Stimulated activated naive B cell treated with anti-CD40 and anti-IgM and Interleukin-4, amounts not matched to agents 10 μg/mL and 1 μg/mL and 100 μg/mL, for 72 hours (primary cell): Measurements from ENCODE around the gene ONECUT1.
A peak's percentile ranks its signal among the peaks of the same experiment; 100 is the strongest.
"Not testable (repeated sequence)": the region's sequence is repeated elsewhere in the genome, so short reads cannot be mapped to it uniquely, and the experiment has no call there.

Source experiments
- ATAC-seq, 2 donors: fragments of 150-1000 bp; cut with Tn5 transposase; replicated peaks; 2 replicates each; pipeline ENCODE4 v1.10.0; 2021; ENCODE audit warnings: moderate library complexity in 1 of 2
- DNase-seq: peaks from one replicate; pipeline ENCODE4 v3.0.0; 2021
- H3K27ac Mint-ChIP-seq: one replicate; pipeline ENCODE4 v1.8.0; 2022; ENCODE audit warnings: mild to moderate bottlenecking, mixed read lengths
- H3K27me3 Mint-ChIP-seq, 2 donors: one replicate each; pipeline ENCODE4 v1.8.0; 2022; ENCODE audit warnings: mixed read lengths in 2 of 2
- H3K36me3 Mint-ChIP-seq, 2 donors: one replicate each; pipeline ENCODE4 v1.8.0; 2022; ENCODE audit warnings: mixed read lengths in 2 of 2, mild to moderate bottlenecking in 1 of 2
- H3K4me1 Mint-ChIP-seq, 2 donors: one replicate each; pipeline ENCODE4 v1.8.0; 2022; ENCODE audit warnings: mixed read lengths in 2 of 2, mild to moderate bottlenecking in 1 of 2
- H3K4me3 Mint-ChIP-seq, 2 donors: one replicate each; pipeline ENCODE4 v1.8.0; 2022; ENCODE audit warnings: mild to moderate bottlenecking in 2 of 2, mixed read lengths in 2 of 2, moderate library complexity in 1 of 2
- H3K9me3 Mint-ChIP-seq, 2 donors: one replicate each; pipeline ENCODE4 v1.8.0; 2022; ENCODE audit warnings: mixed read lengths in 2 of 2, mild to moderate bottlenecking in 1 of 2

Gene ONECUT1

GRCh38 chr15:52790169-52790708 is at the start of gene ONECUT1:
Gene ONECUT1 (minus strand): TSS chr15:52790336. CDS start chr15:52789884, 452 bp downstream.
- Mint-ChIP-seq H3K27me3 (peaks cover 73 to 98% of the 10 kb centered on the region in 2 donors), H3K27ac (peak within 1 kb of the TSS; percentile 81)

GRCh38 chr15:52834379-52834778 is 44.2 kb upstream of the ONECUT1 start:
- Mint-ChIP-seq H3K4me1 (no peaks in the 10 kb centered on the region), H3K9me3 (peaks cover 2 to 3% of the 10 kb centered on the region in 2 donors), H3K4me3 (no peak overlapping the region), H3K36me3 (no peaks in the 10 kb centered on the region), H3K27ac (no peak overlapping the region), H3K27me3 (peaks cover 0 to 18% of the 10 kb centered on the region in 2 donors)
- DNase-seq (no peak), ATAC-seq (no peak)

More at GRCh38 chr15:52790169-52790708, at the start of gene ONECUT1:
- H3K9me3 Mint-ChIP-seq, result peaks cover 0 to 8% of the 10 kb centered on the region in 2 donors
- DNase-seq (peak; percentile 55), ATAC-seq (peak; percentile 76 to 86)
- H3K36me3 Mint-ChIP-seq, result peaks cover 0 to 6% of the 10 kb centered on the region in 2 donors
- H3K4me3 Mint-ChIP-seq, result peak within 1 kb of the TSS; percentile 80 to 83
- peaks cover 28 to 58% of the 10 kb centered on the region in 2 donors for H3K4me1 Mint-ChIP-seq

- ATAC-seq, H3K4me1 Mint-ChIP-seq, H3K36me3 Mint-ChIP-seq, H3K4me3 Mint-ChIP-seq, H3K27ac Mint-ChIP-seq, DNase-seq, H3K9me3 Mint-ChIP-seq: not testable (repeated sequence)
- H3K27me3 Mint-ChIP-seq, result peaks cover 39 to 56% of the 10 kb centered on the region in 2 donors
These were observed 34.2 kb upstream of the ONECUT1 start for GRCh38 chr15:52824169-52824942.

- peaks cover 49 to 66% of the 10 kb centered on the region in 2 donors for H3K27me3 Mint-ChIP-seq
- no peak overlapping the region for H3K4me3 Mint-ChIP-seq
- no peak overlapping the region for H3K27ac Mint-ChIP-seq
- H3K9me3 Mint-ChIP-seq, result peaks cover 0 to 2% of the 10 kb centered on the region in 2 donors
- H3K4me1 Mint-ChIP-seq, result no peaks in the 10 kb centered on the region
- ATAC-seq (no peak), DNase-seq (no peak)
- peaks cover 1 to 6% of the 10 kb centered on the region in 2 donors for H3K36me3 Mint-ChIP-seq
These were observed 32.3 kb upstream of the ONECUT1 start for GRCh38 chr15:52822475-52822874.

GRCh38 chr15:52819253-52819652 is 29.1 kb upstream of the ONECUT1 start:
- Mint-ChIP-seq H3K9me3 (peaks cover 0 to 5% of the 10 kb centered on the region in 2 donors), H3K4me3 (no peak overlapping the region), H3K27ac (no peak overlapping the region), H3K27me3 (peaks cover 51 to 66% of the 10 kb centered on the region in 2 donors), H3K4me1 (no peaks in the 10 kb centered on the region), H3K36me3 (peaks cover 1 to 9% of the 10 kb centered on the region in 2 donors)
- DNase-seq (no peak), ATAC-seq (no peak)

GRCh38 chr15:52815899-52816298 is 25.8 kb upstream of the ONECUT1 start:
- not testable (repeated sequence) for ATAC-seq, H3K4me3 Mint-ChIP-seq, H3K9me3 Mint-ChIP-seq

GRCh38 chr15:52808996-52809395 is 18.9 kb upstream of the ONECUT1 start:
- H3K4me1 Mint-ChIP-seq, result peaks cover 7 to 16% of the 10 kb centered on the region in 2 donors
- no peak overlapping the region for H3K4me3 Mint-ChIP-seq
- ATAC-seq (no peak), DNase-seq (no peak)
- H3K9me3 Mint-ChIP-seq, result no peaks in the 10 kb centered on the region
- H3K27ac Mint-ChIP-seq, result no peak overlapping the region
- H3K27me3 Mint-ChIP-seq, result peaks cover 38 to 52% of the 10 kb centered on the region in 2 donors
- H3K36me3 Mint-ChIP-seq, result no peaks in the 10 kb centered on the region

More at GRCh38 chr15:52815899-52816298, 25.8 kb upstream of the ONECUT1 start:
- H3K36me3 Mint-ChIP-seq, H3K27ac Mint-ChIP-seq, DNase-seq, H3K4me1 Mint-ChIP-seq: not testable (repeated sequence)
- H3K27me3 Mint-ChIP-seq, result peaks cover 46 to 49% of the 10 kb centered on the region in 2 donors

- no peaks in the 10 kb centered on the region for H3K36me3 Mint-ChIP-seq
- H3K27me3 Mint-ChIP-seq, result peaks cover 41 to 55% of the 10 kb centered on the region in 2 donors
- peaks cover 9 to 18% of the 10 kb centered on the region in 2 donors for H3K4me1 Mint-ChIP-seq
- H3K9me3 Mint-ChIP-seq, result no peaks in the 10 kb centered on the region
- H3K4me3 Mint-ChIP-seq, result no peak overlapping the region
- no peak for ATAC-seq
- no peak overlapping the region for H3K27ac Mint-ChIP-seq
- no peak for DNase-seq
These were observed 18.3 kb upstream of the ONECUT1 start for GRCh38 chr15:52808441-52808840.

- H3K27me3 Mint-ChIP-seq, result peaks cover 58 to 77% of the 10 kb centered on the region in 2 donors
- H3K36me3 Mint-ChIP-seq, result no peaks in the 10 kb centered on the region
- H3K4me1 Mint-ChIP-seq, result peaks cover 14 to 23% of the 10 kb centered on the region in 2 donors
- H3K9me3 Mint-ChIP-seq, result peaks cover 0 to 5% of the 10 kb centered on the region in 2 donors
- peak overlapping the region in 1 of 2 donors; percentile 68 for H3K4me3 Mint-ChIP-seq
- H3K27ac Mint-ChIP-seq, result no peak overlapping the region
- ATAC-seq (no peak), DNase-seq (no peak)
These were observed 16.1 kb upstream of the ONECUT1 start for GRCh38 chr15:52806284-52806655.

- Mint-ChIP-seq H3K36me3 (peaks cover 1 to 4% of the 10 kb centered on the region in 2 donors), H3K27me3 (peaks cover 57 to 78% of the 10 kb centered on the region in 2 donors), H3K9me3 (peaks cover 4 to 5% of the 10 kb centered on the region in 2 donors), H3K4me1 (peaks cover 18 to 23% of the 10 kb centered on the region in 2 donors), H3K27ac (no peak overlapping the region), H3K4me3 (peak overlapping the region; percentile 44 to 68)
- ATAC-seq (peak; percentile 36 to 65), DNase-seq (no peak)
These were observed 15.5 kb upstream of the ONECUT1 start for GRCh38 chr15:52805351-52806283.

GRCh38 chr15:52804526-52805081 is 14.5 kb upstream of the ONECUT1 start:
- peaks cover 4 to 5% of the 10 kb centered on the region in 2 donors for H3K9me3 Mint-ChIP-seq
- peak overlapping the region; percentile 74 to 81 for H3K4me3 Mint-ChIP-seq
- DNase-seq (no peak), ATAC-seq (no peak)
- H3K4me1 Mint-ChIP-seq, result peaks cover 18 to 23% of the 10 kb centered on the region in 2 donors
- peaks cover 53 to 76% of the 10 kb centered on the region in 2 donors for H3K27me3 Mint-ChIP-seq
- peak overlapping the region; percentile 61 for H3K27ac Mint-ChIP-seq
- H3K36me3 Mint-ChIP-seq, result peaks cover 1 to 4% of the 10 kb centered on the region in 2 donors

GRCh38 chr15:52803467-52804306 is 13.6 kb upstream of the ONECUT1 start:
- H3K4me1 Mint-ChIP-seq, result peaks cover 22 to 23% of the 10 kb centered on the region in 2 donors
- peaks cover 4 to 5% of the 10 kb centered on the region in 2 donors for H3K9me3 Mint-ChIP-seq
- ATAC-seq (no peak), DNase-seq (no peak)
- peak overlapping the region; percentile 61 for H3K27ac Mint-ChIP-seq
- peaks cover 1 to 4% of the 10 kb centered on the region in 2 donors for H3K36me3 Mint-ChIP-seq
- H3K27me3 Mint-ChIP-seq, result peaks cover 54 to 76% of the 10 kb centered on the region in 2 donors
- peak overlapping the region; percentile 74 to 81 for H3K4me3 Mint-ChIP-seq

GRCh38 chr15:52803108-52803466 is 13.0 kb upstream of the ONECUT1 start:
- H3K36me3 Mint-ChIP-seq, result peaks cover 1 to 4% of the 10 kb centered on the region in 2 donors
- H3K4me3 Mint-ChIP-seq, result no peak overlapping the region
- DNase-seq (no peak), ATAC-seq (no peak)
- peak overlapping the region; percentile 60 for H3K27ac Mint-ChIP-seq
- H3K9me3 Mint-ChIP-seq, result peaks cover 4 to 5% of the 10 kb centered on the region in 2 donors
- peaks cover 56 to 78% of the 10 kb centered on the region in 2 donors for H3K27me3 Mint-ChIP-seq
- H3K4me1 Mint-ChIP-seq, result peaks cover 23 to 26% of the 10 kb centered on the region in 2 donors
